Ovary (tissue), 3 donors: ENCODE measurements around the gene EVI5.

Experiments used
- EP300 ChIP-seq: sonication (generic); formaldehyde crosslinking; IDR thresholded peaks from one replicate; pipeline ENCODE4 v1.6.1; 2017; ENCODE audit warnings: antibody characterized with exemption
- POLR2A ChIP-seq: fragments of 450-650 bp; IDR thresholded peaks from one replicate; pipeline ENCODE4 v1.6.1; 2017; ENCODE audit warnings: antibody characterized with exemption, mild to moderate bottlenecking, moderate library complexity
- TF ChIP-seq, protein P1 (sequence below), 3 donors: fragments of 450-650 bp in 2 of 3; fragments of 200-600 bp in 1 of 3; IDR thresholded peaks; one replicate each; pipeline versions ENCODE4 v1.5.1 to v1.8.0; 2016 to 2022; ENCODE audit warnings: antibody characterized with exemption in 3 of 3, mild to moderate bottlenecking in 1 of 3
- donor health status: DM: no; HTN: no; CAD: no.

DNA sequence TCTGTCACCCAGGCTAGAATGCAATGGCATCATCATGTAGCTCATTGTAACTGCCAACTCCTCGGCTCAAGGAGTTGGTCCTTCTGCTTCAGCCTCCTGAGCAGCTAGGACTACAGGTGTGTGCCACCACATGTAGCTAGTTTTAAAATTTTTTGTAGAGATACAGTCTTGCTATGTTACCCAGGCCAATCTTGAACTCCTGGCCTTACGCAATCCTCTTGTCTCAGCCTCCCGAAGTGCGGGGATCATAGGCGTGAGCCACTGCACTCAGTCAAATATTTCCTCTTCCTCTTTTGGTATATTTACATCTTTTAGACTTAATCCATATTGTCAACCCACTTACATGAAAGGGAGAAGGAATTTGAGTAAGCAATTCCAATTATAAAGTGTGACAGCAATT lies 121.1 kb downstream of the EVI5 start:
- TF ChIP-seq, protein P1, sequence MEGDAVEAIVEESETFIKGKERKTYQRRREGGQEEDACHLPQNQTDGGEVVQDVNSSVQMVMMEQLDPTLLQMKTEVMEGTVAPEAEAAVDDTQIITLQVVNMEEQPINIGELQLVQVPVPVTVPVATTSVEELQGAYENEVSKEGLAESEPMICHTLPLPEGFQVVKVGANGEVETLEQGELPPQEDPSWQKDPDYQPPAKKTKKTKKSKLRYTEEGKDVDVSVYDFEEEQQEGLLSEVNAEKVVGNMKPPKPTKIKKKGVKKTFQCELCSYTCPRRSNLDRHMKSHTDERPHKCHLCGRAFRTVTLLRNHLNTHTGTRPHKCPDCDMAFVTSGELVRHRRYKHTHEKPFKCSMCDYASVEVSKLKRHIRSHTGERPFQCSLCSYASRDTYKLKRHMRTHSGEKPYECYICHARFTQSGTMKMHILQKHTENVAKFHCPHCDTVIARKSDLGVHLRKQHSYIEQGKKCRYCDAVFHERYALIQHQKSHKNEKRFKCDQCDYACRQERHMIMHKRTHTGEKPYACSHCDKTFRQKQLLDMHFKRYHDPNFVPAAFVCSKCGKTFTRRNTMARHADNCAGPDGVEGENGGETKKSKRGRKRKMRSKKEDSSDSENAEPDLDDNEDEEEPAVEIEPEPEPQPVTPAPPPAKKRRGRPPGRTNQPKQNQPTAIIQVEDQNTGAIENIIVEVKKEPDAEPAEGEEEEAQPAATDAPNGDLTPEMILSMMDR (IDR thresholded peaks at IDR 0.05): no peak
- TF ChIP-seq POLR2A (no peak), EP300 (no peak)
